ENCODE results near the gene TSEN2.
"Not testable (repeated sequence)": the region's sequence is repeated elsewhere in the genome, so short reads cannot be mapped to it uniquely, and the experiment has no call there.

TSEN2 gene

GRCh38 chr3:12452361-12453330 lies 31.6 kb upstream of the TSEN2 start:
- no peak for DNase-seq (ENCODE audit: low spot score)

DNA sequence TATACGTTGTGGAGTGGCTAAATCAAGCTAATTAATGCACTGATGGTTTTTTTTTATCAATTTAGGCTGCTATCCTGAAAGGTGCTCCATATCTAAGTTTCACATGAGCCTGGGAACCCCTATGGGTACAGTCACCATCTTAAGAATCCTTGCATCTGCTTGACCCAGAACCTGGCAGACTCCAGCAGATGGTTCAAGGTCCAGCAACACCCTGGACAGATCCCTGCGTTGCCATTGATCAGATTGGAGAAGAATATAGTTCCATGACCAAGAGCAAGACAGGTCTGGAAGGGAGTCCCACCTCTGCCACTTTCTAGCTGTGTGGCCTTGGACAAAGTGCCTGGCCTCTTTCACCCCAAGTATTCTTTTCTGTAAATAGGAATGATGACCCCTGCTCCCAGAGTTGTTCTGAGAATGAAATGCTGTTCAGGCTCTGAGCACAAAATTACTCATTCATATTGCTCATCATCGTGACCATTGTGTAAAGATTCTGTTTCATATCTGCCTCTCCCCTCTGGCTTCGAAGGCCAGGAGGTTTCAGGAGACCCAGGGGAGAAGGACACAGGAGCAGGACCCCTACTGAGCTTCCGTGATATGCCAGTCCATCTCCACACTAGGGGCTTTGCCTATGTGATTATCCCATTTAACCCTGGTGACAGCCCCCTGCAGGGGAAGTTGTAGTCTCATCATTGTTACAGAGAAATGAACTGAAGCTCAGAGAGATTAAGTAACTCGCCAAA lies 30.0 kb upstream of the TSEN2 start:
- DNase-seq (ENCODE audit: low spot score): no peak

DNA sequence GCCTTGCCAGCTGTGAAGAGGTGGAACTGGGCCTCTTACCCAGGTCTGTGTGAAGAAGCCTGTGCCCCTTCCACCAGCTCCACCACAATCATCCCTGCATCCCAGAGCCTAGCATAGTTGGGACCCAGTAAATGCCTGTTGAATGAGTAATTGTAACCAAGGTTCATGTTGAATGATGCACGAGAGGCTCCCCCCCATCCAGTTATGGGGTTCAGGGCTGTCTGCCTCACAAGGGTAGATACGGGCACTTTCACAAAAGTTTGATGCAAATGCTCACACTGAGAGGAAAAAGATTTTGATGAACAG lies 29.5 kb upstream of the TSEN2 start:
- DNase-seq (ENCODE audit: low spot score): no peak

DNA sequence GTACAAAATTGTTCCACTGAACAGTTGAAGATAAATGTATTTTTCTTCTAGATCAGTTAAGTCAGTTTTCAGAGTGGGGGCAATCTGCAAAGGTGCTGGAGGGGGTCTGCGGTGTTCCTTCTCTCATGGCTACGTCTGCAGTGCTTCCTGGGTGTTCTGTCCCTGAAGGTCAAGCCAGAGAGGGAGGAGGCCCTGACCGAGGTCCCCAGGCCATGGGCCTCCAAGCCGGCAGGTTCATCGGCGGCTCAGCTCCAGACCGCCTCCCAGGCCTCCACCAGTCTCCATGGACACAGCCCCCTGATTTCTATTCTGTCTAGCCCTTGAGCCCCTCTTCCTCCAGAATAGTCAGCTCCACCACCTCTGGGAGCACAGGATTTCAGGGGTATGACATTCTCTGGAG lies 28.5 kb upstream of the TSEN2 start:
- no peak for DNase-seq (ENCODE audit: low spot score)

GRCh38 chr3:12456441-12456840 lies 27.8 kb upstream of the TSEN2 start:
- no peak for DNase-seq (ENCODE audit: low spot score)

DNA sequence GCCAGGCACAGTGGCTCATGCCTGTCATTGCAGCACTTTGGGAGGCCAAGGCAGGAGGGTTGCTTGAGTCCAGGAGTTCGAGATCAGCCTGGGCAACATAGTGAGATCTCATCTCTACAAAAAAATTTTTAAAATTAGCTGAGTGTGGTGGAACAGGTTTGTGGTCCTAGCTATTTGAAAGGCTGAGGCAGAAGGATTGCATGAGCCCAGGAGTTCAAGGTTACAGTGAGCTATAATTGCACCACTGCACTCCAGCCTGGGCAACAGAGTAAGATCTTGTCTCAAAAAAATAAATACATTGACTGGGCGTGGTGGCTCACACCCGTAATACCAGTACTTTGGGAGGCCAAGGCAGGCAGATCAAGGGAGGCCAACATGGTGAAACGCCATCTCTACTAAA lies 26.9 kb upstream of the TSEN2 start:
- not testable (repeated sequence) for DNase-seq (ENCODE audit: low spot score)

DNA sequence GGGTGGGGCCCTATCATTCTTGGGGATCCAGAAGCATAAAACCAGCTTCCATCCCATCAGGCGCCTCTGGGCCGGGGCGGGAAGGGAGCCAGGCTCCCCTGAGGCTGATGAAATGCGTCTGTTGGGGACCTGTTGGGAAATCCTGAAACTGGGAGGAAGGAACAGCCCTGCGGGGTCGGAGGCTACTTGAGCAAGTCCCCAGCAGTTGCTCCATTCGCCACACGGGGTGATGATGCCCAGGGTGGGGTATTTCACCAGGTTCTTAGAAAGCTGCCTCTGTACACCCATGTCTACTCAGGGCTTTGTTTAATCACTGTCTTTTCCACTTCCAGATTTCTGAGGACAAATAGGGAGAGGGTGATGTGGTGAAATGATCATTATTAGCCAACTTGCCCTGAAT lies 25.4 kb upstream of the TSEN2 start:
- DNase-seq (ENCODE audit: low spot score): no peak

GRCh38 chr3:12460127-12460526 lies 24.2 kb upstream of the TSEN2 start:
- DNase-seq (ENCODE audit: low spot score): no peak

DNA sequence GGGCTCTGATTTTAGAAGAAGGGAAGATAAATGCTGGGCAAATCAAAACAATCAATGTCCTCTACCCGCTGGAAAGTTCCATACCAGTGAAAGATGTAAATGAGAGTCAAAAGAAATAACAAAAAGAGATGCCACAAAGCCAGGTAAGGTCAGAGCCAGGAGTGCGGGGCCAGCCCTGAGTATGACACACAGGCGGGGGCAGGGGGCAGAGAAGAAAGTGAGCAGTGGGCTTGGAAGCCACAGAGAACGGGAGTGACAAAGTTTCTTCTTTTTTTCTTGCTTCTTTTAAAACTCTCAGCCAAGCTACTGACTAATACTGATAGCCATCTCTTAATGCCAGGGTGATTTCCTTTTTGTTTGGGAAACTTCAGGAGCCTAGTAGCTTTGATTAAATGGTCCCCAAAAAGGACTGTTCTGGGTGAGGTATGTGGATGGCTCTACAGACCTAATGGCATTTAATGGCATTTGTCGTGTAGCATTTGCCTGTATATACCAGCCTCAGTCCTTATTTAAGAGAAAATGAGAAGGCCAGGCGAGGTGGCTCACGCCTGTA lies 23.1 kb upstream of the TSEN2 start:
- no peak for DNase-seq (ENCODE audit: low spot score)

- no peak for DNase-seq (ENCODE audit: low spot score)
Measured at GRCh38 chr3:12462159-12462947, 21.9 kb upstream of the TSEN2 start.

DNA sequence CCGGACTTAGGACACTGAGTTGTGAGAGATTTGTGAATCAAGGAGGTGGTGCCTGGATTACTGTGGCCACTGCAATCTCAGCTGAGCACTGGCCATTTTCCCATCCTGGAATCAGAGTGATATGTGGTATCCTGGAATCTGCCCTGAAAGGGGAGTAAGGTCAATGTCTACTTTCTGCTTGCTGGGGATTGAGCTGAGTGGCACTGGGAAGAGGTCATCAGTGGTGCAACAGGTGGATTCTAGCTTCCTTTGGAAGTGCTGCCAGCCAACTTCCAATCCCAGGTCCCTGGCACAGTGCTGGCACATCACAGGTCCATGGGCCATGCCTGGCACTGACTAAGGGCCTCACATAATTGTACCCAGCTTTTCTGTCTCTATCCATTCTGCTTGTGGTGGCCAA lies 20.6 kb upstream of the TSEN2 start:
- DNase-seq (ENCODE audit: low spot score): no peak

DNA sequence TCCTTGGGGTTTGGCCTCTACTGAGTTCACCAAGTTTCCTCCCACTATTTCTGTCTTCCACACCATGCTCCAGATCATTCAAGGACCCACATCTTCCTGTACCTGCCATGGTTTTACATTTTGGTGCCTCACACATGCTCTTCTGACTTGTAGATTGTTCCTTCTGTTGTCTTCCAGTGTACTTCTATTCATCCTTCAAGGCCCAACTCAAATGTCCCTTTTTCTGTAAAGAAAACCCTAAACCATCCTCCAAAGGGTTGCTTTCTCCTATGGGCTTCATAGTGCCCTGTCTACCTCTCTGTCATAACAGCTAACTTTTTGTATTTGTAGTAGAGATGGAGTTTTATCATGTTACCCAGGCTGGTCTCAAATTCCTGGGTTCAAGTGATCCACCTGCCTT lies 20.1 kb upstream of the TSEN2 start:
- DNase-seq (ENCODE audit: low spot score): no peak

- DNase-seq (ENCODE audit: low spot score): no peak
Measured at GRCh38 chr3:12465151-12465835, 19.0 kb upstream of the TSEN2 start.

DNA sequence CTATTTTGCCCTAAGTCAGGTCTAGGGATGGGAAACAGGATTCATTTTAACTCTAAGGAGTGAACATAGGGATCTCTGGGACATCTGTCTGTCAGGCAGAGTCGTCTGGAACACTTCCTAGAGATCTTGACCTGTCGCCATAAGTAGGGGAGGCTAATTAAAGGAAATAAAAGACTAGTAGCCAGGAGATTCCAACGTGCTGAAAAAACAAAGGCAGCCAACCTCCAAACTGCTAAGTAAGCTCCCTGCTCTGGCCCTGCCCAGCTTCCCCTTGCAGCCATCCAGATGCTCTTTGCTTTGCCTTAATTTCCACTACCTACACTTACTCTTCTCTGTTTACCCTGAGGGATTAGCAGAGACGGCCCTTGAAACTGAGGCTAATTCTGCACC lies 18.4 kb upstream of the TSEN2 start:
- no peak for DNase-seq (ENCODE audit: low spot score)

GRCh38 chr3:12467746-12468145 lies 16.5 kb upstream of the TSEN2 start:
- no peak for DNase-seq (ENCODE audit: low spot score)

- no peak for DNase-seq (ENCODE audit: low spot score)
Measured at GRCh38 chr3:12468276-12468675, 16.0 kb upstream of the TSEN2 start.

DNA sequence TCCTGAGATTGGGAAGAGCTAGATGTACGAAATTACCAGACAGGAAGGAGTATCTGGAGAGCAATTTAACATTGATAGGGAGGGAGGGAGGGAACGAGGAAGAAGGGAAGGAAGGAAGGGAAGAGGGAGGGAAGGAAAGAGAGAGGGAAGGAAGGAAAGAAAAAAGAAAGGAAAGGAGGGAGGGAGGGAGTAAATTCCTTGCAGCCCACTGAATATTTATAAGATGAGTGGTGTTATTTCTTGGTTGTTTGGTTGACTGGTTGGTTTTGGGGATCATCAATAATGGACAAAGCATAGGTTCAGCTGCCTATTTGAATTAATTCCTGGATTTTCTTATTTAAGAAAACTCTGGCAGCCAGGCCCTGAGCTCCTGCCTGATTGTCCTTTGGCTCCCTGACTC lies 15.5 kb upstream of the TSEN2 start:
- no peak for DNase-seq (ENCODE audit: low spot score)

- DNase-seq (ENCODE audit: low spot score): not testable (repeated sequence)
Measured at GRCh38 chr3:12469222-12469621, 15.1 kb upstream of the TSEN2 start.

DNA sequence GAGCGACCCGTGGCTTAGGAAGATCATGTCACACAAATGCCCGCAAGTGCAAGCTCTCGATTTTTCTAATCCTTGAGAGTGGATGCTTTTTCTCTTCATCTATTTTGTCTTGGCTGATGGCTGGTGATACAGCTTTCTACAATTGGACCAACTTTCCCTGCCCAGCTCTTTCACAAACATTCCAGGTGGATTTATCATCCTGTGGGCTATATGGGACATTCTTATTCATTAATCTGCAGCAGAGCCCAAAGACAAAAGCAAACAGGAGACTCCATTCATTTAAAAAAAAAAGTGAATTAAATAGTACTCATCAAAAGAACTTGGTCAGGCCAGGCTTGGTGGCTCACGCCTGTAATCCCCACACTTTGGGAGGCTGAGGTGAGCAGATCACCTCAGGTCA lies 14.2 kb upstream of the TSEN2 start:
- DNase-seq (ENCODE audit: low spot score): no peak

DNA sequence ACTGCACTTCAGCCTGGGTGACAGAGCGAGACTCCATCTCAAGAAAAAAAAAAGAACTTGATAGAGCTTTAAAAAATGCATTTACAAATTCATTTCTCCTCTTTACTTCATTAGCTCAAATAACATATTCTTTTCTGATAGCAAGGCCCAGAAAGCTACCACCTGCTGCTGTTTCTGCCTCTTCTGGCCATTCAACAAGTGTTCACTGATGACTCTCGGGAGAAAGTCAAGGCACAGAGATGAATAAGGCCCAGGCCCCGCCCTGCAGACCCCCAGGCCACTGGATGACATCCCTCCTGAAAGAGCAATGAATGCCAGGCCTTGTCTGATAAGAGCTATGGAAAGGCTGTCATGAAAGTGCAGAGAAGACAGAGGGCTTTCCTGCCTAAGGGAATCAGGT lies 13.6 kb upstream of the TSEN2 start:
- DNase-seq (ENCODE audit: low spot score): no peak

- no peak for DNase-seq (ENCODE audit: low spot score)
Measured at GRCh38 chr3:12471241-12471640, 13.0 kb upstream of the TSEN2 start.

Measured in putamen (tissue), 1 donor.